Peyer's patch (tissue), 4 donors: ENCODE measurements around the gene RNF44. TPM values are rescaled to one million over a fixed set of nuclear protein-coding genes. Genes with fewer than 3 reads are reported as not detected.
A peak's percentile ranks its signal among the peaks of the same experiment; 100 is the strongest.

Source experiments
- DNase-seq, 3 donors: peaks; one replicate each; pipeline ENCODE4 v3.0.0-alpha.2; 2017 to 2019
- H3K27ac ChIP-seq, 4 donors: fragments of 200-600 bp; sonication (generic); one replicate each; pipeline ENCODE4 v1.5.1; 2016 to 2019
- H3K27me3 ChIP-seq, 2 donors: fragments of 200-600 bp; sonication (generic); one replicate each; pipeline ENCODE4 v1.5.1; 2019
- H3K36me3 ChIP-seq, 3 donors: fragments of 200-600 bp; sonication (generic); one replicate each; pipeline ENCODE4 v1.5.1; 2016 to 2019
- H3K4me1 ChIP-seq, 4 donors: fragments of 200-600 bp; sonication (generic); one replicate each; pipeline ENCODE4 v1.5.1; 2016 to 2019
- H3K4me3 ChIP-seq, 4 donors: fragments of 200-600 bp; sonication (generic); 1 replicate in 3 of 4; 2 replicates in 1 of 4; pipeline ENCODE4 v1.5.1; 2016 to 2019; ENCODE audit warnings: mild to moderate bottlenecking in 1 of 4
- H3K9me3 ChIP-seq, 4 donors: fragments of 200-600 bp; sonication (generic); one replicate each; pipeline ENCODE4 v1.5.1; 2016 to 2019; ENCODE audit warnings: mild to moderate bottlenecking in 1 of 4
- POLR2A ChIP-seq, 2 donors: fragments of 450-650 bp; IDR thresholded peaks; one replicate each; pipeline ENCODE4 v1.5.1; 2017; ENCODE audit warnings: antibody characterized with exemption in 2 of 2, mild to moderate bottlenecking in 2 of 2, moderate library complexity in 2 of 2
- total RNA-seq, 4 donors: library from RNA; depleted of rRNA; stranded (reverse); fragments of >200 nt; gene quantifications; one replicate each; pipeline ENCODE4 v1.1.0, GENCODE V29; 2016
- TF ChIP-seq, protein P1 (sequence below), 6 experiments: fragments of 450-650 bp in 4 of 6; fragments of 200-600 bp in 2 of 6; sonication (generic) in 1 of 6; IDR thresholded peaks; one replicate each; pipeline ENCODE4 v1.5.1; 2017 to 2019; ENCODE audit warnings: antibody characterized with exemption in 6 of 6, mild to moderate bottlenecking in 3 of 6, moderate library complexity in 1 of 6

The RNF44 gene
- total RNA-seq, 4 donors from 2014 or later: 46.4 to 114 (median 65.3) TPM

- H3K27ac ChIP-seq: peak overlapping the region; percentile 94 to 100 (median 97)
- DNase-seq: peak; percentile 67 to 78 (median 72)
- H3K36me3 ChIP-seq: peaks cover 0 to 33% (median 3%) of the 10 kb centered on the region in 3 donors
- H3K4me1 ChIP-seq: peaks cover 19 to 57% (median 47%) of the 10 kb centered on the region in 4 donors
- TF ChIP-seq POLR2A (IDR thresholded peaks at IDR 0.05): no peak
- TF ChIP-seq, protein P1, sequence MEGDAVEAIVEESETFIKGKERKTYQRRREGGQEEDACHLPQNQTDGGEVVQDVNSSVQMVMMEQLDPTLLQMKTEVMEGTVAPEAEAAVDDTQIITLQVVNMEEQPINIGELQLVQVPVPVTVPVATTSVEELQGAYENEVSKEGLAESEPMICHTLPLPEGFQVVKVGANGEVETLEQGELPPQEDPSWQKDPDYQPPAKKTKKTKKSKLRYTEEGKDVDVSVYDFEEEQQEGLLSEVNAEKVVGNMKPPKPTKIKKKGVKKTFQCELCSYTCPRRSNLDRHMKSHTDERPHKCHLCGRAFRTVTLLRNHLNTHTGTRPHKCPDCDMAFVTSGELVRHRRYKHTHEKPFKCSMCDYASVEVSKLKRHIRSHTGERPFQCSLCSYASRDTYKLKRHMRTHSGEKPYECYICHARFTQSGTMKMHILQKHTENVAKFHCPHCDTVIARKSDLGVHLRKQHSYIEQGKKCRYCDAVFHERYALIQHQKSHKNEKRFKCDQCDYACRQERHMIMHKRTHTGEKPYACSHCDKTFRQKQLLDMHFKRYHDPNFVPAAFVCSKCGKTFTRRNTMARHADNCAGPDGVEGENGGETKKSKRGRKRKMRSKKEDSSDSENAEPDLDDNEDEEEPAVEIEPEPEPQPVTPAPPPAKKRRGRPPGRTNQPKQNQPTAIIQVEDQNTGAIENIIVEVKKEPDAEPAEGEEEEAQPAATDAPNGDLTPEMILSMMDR (IDR thresholded peaks at IDR 0.05): peak in 2 of 6 experiments; percentile 5 to 8
- H3K9me3 ChIP-seq: no peaks in the 10 kb centered on the region
- peak overlapping the region; percentile 17 to 90 (median 70) for H3K4me3 ChIP-seq
- H3K27me3 ChIP-seq: no peaks in the 10 kb centered on the region
Observed at GRCh38 chr5:176533894-176534611, 3.1 kb downstream of the RNF44 start.

GRCh38 chr5:176533390-176533789, 3.8 kb downstream of the RNF44 start:
- H3K27me3 ChIP-seq: no peaks in the 10 kb centered on the region
- no peak for TF ChIP-seq POLR2A (IDR thresholded peaks at IDR 0.05)
- TF ChIP-seq, protein P1 (IDR thresholded peaks at IDR 0.05): no peak
- peak overlapping the region in 3 of 4 donors; percentile 17 to 80 (median 61) for H3K4me3 ChIP-seq
- peak in 1 of 3 donors; percentile 33 for DNase-seq
- H3K4me1 ChIP-seq: peaks cover 19 to 64% (median 45%) of the 10 kb centered on the region in 4 donors
- H3K9me3 ChIP-seq: no peaks in the 10 kb centered on the region
- H3K27ac ChIP-seq: peak overlapping the region; percentile 94 to 100 (median 97)
- peaks cover 0 to 40% (median 3%) of the 10 kb centered on the region in 3 donors for H3K36me3 ChIP-seq

DNA sequence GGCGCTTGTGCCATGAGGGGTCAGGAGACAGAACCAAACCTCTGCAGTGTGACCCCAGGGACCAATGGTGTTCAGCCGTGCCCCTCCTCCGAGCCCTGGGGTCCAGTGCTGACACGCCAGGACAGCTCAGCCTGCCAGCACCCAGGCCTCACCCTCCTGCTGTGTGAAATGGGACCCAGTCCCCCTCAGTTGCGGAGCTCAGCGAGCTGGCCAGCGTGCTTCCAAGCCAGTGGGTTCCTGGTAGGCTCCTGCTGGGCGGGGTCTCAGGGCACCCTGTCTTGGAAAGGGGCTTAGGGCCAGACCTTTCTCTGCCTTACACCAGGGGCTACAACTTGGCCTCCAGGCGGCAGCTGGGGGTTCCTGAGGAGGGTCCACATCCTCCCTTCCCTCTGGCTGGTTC, 4.4 kb downstream of the RNF44 start:
- no peak for TF ChIP-seq POLR2A (IDR thresholded peaks at IDR 0.05)
- TF ChIP-seq, protein P1 (IDR thresholded peaks at IDR 0.05): no peak
- Histone ChIP-seq H3K27me3 (no peaks in the 10 kb centered on the region), H3K27ac (peak overlapping the region in 3 of 4 donors; percentile 94 to 100 (median 96)), H3K9me3 (no peaks in the 10 kb centered on the region), H3K4me1 (peaks cover 19 to 64% (median 41%) of the 10 kb centered on the region in 4 donors), H3K4me3 (peak overlapping the region in 1 of 4 donors; percentile 80), H3K36me3 (peaks cover 0 to 46% (median 3%) of the 10 kb centered on the region in 3 donors)
- DNase-seq: no peak

GRCh38 chr5:176531902-176532493, 5.2 kb downstream of the RNF44 start:
- Histone ChIP-seq H3K36me3 (peaks cover 0 to 53% (median 3%) of the 10 kb centered on the region in 3 donors), H3K27me3 (no peaks in the 10 kb centered on the region), H3K4me3 (no peak overlapping the region), H3K27ac (peak overlapping the region in 1 of 4 donors; percentile 84), H3K9me3 (no peaks in the 10 kb centered on the region), H3K4me1 (peaks cover 19 to 64% (median 41%) of the 10 kb centered on the region in 4 donors)
- DNase-seq: no peak
- TF ChIP-seq POLR2A (IDR thresholded peaks at IDR 0.05): no peak
- TF ChIP-seq, protein P1 (IDR thresholded peaks at IDR 0.05): no peak

GRCh38 chr5:176530983-176531901, 6.0 kb downstream of the RNF44 start:
- peak overlapping the region in 3 of 4 donors; percentile 17 to 84 (median 23) for H3K27ac ChIP-seq
- H3K4me1 ChIP-seq: peaks cover 19 to 64% (median 41%) of the 10 kb centered on the region in 4 donors
- no peak for TF ChIP-seq POLR2A (IDR thresholded peaks at IDR 0.05)
- TF ChIP-seq, protein P1 (IDR thresholded peaks at IDR 0.05): no peak
- H3K4me3 ChIP-seq: peak overlapping the region in 1 of 4 donors; percentile 22
- DNase-seq: no peak
- H3K27me3 ChIP-seq: no peaks in the 10 kb centered on the region
- H3K9me3 ChIP-seq: no peaks in the 10 kb centered on the region
- H3K36me3 ChIP-seq: peaks cover 0 to 53% (median 3%) of the 10 kb centered on the region in 3 donors
